ENCODE data around the gene RPL38.

The RPL38 gene

DNA sequence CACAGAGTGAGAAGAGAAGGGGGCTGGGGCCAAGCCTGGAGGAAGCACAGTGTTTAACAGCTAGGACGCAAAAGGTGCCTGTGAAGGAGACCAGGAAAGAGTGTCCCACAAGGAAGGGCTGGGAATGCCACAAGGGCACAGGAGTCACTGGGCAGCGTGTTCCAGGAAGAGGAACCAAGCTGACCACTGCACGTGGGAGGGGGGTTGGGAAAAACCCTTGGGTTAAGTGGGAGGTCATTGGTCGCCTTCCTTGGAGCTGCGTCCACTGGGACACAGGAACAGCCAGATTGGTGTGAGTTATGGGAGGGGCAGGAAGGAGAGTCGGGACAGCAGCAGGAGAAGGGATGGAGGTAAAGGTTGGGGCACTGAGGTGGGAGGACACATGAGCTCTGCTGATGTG is 22.8 kb downstream of the RPL38 start:
- DNase-seq (ENCODE audit: low spot score): no peak

GRCh38 chr17:74227271-74228080 is 24.0 kb downstream of the RPL38 start:
- DNase-seq (ENCODE audit: low spot score): no peak

- DNase-seq (ENCODE audit: low spot score): no peak
Observed at GRCh38 chr17:74228306-74228978, 25.0 kb downstream of the RPL38 start.

GRCh38 chr17:74230896-74231295 is 27.4 kb downstream of the RPL38 start:
- no peak for DNase-seq (ENCODE audit: low spot score)

- no peak for DNase-seq (ENCODE audit: low spot score)
Observed at GRCh38 chr17:74231928-74232907, 28.7 kb downstream of the RPL38 start.

DNA sequence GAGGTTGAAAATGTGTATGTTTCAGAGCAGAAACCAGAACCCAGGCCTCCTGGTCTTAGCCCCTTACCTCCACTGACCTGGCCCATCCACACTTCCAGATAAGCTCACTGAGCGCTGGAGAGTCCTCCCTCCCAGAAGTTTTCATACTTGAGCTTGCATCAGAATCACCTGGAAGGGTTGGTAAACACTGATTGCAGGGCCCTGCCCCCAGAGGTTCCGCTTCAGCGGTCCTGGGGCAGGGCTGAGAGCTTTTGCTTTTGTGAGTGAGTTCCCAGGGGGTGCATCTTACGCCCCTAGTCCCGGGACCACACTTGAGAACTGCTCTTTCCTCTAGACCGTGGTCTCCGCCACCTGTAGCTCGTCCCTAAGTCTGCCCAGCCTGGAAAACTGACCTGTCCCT is 30.5 kb downstream of the RPL38 start:
- DNase-seq (ENCODE audit: low spot score): no peak

DNA sequence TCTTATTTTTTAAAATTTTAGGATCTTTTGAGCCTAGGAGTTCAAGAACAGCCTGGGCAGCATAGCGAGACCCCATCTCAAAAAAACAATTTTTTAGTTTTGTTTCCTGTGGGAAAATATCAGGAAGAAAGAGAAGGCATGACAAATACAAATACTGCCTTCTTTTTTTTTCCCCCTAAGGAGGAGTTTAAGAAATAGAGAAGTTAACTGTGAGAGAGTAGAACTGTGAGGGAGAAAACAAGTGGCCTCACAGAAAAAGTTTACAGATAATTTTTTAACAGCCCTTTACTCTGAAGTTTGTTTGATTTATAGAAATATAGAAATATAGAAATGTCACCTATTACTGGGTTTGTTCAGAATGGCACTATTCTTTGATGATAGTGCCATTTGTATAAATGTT is 31.0 kb downstream of the RPL38 start:
- no peak for DNase-seq (ENCODE audit: low spot score)

DNA sequence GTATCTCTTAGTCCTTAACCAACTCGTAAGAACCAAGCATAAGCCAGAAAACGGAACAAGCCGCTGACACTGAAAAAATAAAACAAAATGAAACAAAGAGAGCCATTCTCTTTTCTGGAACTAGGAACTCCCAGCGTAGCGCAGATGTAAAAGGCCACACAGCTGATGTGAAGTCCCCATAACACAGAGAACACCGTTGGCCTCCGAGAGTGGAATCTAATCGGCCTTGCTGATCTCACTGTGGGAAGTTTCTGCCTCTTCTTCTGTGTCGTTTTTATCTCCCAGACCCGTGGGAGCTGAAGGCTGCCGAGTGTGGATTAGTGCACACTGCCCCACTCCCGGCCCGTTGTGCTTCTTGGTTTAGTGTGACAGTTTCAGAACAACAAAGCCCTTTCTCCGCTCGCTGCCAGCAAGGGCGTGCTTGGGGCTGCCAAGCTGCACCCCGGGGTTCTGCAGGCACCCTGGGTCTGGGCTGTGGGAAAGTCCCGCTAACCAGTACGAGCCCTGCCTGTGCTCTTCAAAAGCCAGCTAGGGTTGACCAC is 31.6 kb downstream of the RPL38 start:
- DNase-seq (ENCODE audit: low spot score): peak; percentile 87

GRCh38 chr17:74235911-74236371 is 32.5 kb downstream of the RPL38 start:
- no peak for DNase-seq (ENCODE audit: low spot score)

GRCh38 chr17:74237321-74237720 is 33.8 kb downstream of the RPL38 start:
- no peak for DNase-seq (ENCODE audit: low spot score)

DNA sequence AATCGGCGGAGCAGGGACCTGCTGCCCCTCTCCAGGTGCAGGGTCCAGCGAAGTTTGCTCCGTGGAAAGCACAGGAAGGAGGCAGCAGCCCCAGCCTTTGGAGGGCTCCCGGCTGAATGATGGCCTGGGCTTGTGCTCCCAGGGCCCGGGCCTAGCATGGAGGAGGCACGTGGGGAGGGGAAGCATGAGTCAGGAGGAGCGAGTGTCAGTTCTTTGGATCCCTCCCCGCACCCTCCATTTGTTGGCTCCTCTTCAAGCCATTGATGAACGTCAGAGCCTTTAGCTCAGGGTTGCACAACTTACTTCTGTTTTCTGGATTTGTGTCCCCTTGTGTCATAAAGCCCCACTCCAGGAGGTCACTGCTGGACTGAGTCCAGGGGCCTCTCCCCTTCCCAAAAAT is 35.7 kb downstream of the RPL38 start:
- DNase-seq (ENCODE audit: low spot score): no peak

GRCh38 chr17:74240618-74241205 is 37.2 kb downstream of the RPL38 start:
- DNase-seq (ENCODE audit: low spot score): no peak

DNA sequence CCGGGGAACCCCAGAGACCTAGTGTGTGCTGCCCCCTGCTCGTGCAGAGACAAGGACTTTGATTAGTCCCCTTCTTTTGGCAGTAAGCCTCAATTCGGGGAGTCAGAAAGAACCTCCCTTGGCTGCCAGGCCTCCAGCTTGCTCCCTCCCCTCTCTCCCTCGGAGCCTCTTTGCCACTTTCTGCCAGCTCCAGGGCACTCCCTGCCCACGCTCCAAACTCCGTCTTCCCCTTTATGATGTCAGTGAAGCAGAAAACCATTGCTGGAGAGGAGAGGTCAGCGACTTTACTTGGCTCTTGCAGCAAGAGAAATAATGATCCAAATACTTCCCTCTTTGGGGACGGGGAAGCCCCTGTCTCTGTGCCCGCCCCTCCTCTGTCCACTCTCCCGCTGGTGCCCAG is 38.0 kb downstream of the RPL38 start:
- DNase-seq (ENCODE audit: low spot score): peak; percentile 57

GRCh38 chr17:74241847-74242246 is 38.4 kb downstream of the RPL38 start:
- no peak for DNase-seq (ENCODE audit: low spot score)

- no peak for DNase-seq (ENCODE audit: low spot score)
Observed at GRCh38 chr17:74243013-74243755, 39.7 kb downstream of the RPL38 start.

- no peak for DNase-seq (ENCODE audit: low spot score)
Observed at GRCh38 chr17:74244128-74244527, 40.6 kb downstream of the RPL38 start.

- peak; percentile 91 for DNase-seq (ENCODE audit: low spot score)
Observed at GRCh38 chr17:74244548-74244947, 41.1 kb downstream of the RPL38 start.

DNA sequence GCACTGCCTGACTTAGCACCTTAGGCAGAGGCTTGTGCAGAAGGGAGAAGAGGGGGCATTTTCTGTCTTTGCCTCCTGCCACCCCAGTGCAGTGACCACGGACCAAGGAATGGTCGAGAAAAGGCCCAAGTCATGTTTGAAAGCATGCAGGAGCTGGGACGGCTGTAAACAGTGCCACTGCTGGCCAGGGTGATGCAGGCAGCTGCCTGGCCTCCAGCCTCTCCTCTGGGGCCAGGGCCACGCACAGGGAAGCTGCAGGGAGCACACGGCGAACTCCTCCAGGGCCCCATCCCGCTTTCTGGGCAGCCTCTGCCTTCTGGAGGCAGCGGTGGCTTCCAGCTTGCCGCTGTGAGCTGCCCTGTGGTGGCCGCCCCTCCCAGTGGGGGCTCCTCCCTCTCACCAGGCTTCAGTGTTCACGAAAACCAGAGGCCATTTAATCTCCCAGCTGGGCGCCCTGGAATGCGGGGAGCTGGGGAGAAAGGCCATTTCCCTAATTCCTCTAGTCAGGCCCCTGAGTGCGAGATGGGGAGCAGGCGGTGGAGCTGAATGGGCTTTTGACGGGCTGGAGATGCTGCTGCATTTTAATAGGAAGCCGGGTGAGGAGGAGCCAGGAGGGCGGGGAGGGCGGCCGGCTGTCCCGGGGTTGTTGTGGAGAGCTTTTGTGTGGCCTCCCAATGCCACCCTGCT is 41.8 kb downstream of the RPL38 start:
- peak; percentile 97 for DNase-seq (ENCODE audit: low spot score)

- DNase-seq (ENCODE audit: low spot score): no peak
Observed at GRCh38 chr17:74245871-74246270, 42.4 kb downstream of the RPL38 start.

GRCh38 chr17:74249590-74250270 is 46.3 kb downstream of the RPL38 start:
- no peak for DNase-seq (ENCODE audit: low spot score)
